Renal pelvis (tissue), 4 donors: ENCODE measurements around the gene FARS2. TPM values are rescaled to one million over a fixed set of nuclear protein-coding genes. Genes with fewer than 3 reads are reported as not detected.

Experiments
- DNase-seq: peaks from one replicate; pipeline ENCODE4 v3.0.0-alpha.2; 2013
- polyA plus RNA-seq, 3 donors: library from polyadenylated mRNA; unstranded; fragments of 120-200 nt; gene quantifications; one replicate each; pipeline ENCODE4 v1.2.1, GENCODE V29; 2013; ENCODE audit not compliant: insufficient read length in 3 of 3

Gene FARS2
- polyA plus RNA-seq, 3 donors, result 18.6 to 22.3 (median 22.2) TPM

DNA sequence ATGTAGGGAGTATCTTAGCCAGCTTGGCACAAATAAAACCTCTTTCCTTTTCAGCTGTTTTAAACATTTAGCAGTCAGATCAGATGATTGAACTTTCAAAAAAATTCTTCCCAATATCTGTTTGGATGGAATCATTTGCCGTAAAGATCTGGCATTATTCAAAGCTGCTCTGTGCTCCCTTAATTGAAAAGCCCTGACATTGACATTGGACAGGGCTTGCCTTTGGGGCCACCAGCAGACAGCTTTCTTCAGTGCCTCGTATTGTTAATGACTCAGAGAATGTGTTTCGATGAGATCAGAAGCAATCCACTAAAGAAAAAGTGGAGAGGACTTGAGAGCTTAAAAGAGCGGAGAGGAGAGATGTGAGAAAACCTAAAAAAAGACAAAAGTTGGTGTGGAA, 401.9 kb downstream of the FARS2 start:
- no peak for DNase-seq

DNA sequence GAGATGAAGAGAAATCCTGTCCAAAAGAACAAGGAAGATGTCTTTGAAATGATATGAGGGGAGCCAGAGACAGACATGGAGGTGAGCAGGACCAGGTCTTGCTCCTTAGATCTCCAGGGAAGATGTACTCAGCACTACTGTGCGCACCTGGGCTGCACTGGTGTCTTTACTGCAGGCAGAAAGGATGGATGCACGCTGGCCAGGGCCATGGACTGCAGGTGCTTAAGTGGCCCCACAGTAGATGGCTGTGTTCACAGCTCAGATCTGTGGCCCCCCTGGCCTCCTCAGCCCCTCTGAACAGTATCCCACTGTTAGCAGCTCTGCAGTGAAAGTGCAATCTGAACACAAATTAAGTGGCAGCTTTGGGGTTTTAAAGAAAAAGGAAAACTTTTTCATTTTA, 402.4 kb downstream of the FARS2 start:
- no peak for DNase-seq

- no peak for DNase-seq
Observed at GRCh38 chr6:5664149-5664548, 402.8 kb downstream of the FARS2 start.

DNA sequence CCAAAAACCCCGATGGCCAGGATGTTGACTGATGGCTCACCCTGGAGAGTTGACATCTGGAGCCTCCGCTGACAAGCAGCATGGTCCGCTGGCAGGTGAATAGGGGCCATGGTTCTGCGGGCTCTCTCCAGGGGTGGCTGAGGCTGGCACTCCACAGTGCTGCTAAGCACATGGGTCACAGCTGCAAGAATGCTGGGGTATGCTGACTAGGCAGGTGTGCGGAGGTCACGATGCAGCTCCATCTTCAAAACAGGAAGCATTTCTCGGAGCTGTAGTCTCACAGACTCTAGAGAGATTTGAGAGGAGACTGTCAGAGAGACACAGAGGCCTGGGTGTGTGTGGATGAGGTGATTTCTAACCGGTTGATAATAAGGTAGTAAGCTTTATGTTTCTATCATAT, 403.9 kb downstream of the FARS2 start:
- no peak for DNase-seq

DNA sequence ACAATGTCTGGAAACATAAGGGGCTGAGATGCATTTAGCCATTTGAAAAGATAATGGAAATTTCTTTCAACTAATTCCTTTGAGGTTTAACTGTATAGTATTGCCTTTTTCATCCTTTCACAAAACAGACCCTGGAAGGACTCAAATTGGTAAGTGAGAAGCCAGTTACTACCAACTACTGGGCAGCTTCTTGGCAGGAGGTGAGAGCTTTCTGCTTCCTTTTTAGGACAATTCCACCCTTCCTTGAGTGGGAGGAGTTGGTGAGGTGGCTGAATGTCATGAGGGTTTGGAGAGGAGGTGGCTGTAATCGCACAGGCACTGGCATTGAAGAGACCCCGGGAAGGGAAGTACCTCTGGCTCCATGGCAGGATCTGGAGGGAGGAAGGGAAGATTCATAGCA, 404.4 kb downstream of the FARS2 start:
- DNase-seq, result no peak

- DNase-seq, result no peak
Observed at GRCh38 chr6:5666695-5667094, 405.4 kb downstream of the FARS2 start.

- DNase-seq, result no peak
Observed at GRCh38 chr6:5667737-5668136, 406.4 kb downstream of the FARS2 start.

- no peak for DNase-seq
Observed at GRCh38 chr6:5670381-5670780, 409.1 kb downstream of the FARS2 start.

DNA sequence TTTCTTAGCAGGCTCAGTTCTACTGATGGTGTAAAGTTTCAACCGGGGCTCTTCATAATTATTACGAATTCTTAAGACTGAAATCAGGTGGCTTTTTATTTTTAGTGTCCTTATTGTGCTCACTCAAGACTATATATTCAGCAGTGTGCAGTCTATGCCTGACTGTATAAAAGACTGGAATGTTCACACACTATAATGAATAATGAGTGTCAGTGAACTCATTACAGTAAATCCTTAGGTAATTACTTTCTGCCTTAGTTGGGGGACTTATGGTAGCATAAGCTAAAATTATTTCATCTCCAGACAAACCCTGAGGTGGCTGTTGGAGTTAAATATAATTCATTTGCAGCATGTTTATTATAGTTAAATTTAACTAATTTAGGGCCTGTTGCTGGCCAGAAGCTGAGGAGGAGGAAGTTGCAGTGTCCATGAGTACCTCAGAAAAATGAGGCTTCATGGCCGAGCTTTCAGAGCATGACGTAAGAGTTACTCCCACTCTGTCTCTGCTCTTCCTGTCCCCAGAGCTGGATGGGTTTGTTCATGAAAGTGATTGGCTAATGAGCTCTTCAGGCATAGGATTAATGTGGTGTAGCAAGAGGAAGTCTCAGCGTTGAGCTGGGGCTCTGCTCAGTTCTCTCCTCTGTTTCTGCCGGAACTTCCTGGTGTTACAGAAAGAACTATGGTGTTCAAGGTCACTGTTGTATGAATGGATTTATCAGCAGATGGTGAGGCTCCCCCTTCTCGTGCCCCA, 409.7 kb downstream of the FARS2 start:
- peak; percentile 60 for DNase-seq

- no peak for DNase-seq
Observed at GRCh38 chr6:5671601-5672559, 410.6 kb downstream of the FARS2 start.

- peak; percentile 70 for DNase-seq
Observed at GRCh38 chr6:5672581-5673011, 411.3 kb downstream of the FARS2 start.

- no peak for DNase-seq
Observed at GRCh38 chr6:5673019-5673790, 411.9 kb downstream of the FARS2 start.

DNA sequence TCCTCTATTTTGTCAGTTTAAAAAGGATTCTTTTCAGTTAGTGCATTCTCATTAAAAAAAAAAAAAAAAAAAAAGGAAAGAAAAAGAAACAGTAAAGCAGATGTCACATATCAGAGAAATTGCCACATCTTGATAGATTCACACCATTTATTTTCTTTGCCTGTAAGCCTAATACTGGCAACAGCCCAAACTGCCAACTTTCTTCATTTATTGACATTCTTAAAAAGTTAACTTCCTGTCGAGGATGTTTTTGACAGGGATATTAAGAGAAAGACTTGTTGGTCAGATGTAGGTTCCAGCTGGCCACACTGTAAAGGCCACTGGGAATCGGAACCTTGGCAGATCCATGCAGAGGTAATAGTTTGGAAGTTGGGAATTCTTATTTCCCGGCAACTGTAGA, 412.8 kb downstream of the FARS2 start:
- DNase-seq, result no peak

GRCh38 chr6:5674721-5675120, 413.4 kb downstream of the FARS2 start:
- no peak for DNase-seq

DNA sequence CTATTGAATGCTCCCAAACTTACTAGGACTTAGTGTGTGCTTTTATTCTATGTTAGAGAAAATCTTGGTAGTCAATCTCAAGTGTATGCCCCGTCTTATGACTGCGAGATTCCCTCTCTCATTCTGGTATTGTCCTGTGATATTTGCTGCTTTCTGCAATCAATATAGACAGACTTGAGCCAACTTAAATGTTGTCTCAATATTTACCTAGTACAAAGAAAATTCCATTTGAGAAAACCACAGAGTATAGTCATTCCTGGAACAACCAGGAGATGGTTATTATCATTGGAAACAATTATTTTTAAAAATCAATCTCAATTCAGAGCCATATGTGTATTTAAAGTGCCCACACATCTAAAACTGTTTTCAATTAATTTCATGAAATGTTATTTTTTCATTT, 415.4 kb downstream of the FARS2 start:
- DNase-seq, result no peak

GRCh38 chr6:5677219-5678000, 416.1 kb downstream of the FARS2 start:
- DNase-seq, result no peak

DNA sequence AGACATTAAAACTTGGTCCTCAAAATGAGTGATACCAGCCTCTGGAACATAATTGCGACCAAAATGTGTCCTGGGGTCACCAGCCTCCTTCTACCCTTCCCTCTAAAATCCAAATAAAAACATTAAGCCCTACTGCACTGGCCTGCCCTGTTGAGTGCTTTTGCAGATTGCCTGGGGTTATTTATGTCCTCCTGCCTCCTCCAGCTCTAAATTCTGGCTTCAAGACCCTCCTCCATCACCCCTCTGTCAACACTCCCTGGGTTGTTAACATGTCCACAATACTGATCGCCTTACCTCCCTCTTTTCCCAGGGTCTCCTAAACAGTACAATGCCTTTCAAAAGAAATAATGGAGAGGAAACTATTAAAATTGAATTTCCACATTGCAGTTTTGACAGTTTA, 418.0 kb downstream of the FARS2 start:
- DNase-seq, result peak; percentile 61

GRCh38 chr6:5679691-5680090, 418.4 kb downstream of the FARS2 start:
- no peak for DNase-seq

DNA sequence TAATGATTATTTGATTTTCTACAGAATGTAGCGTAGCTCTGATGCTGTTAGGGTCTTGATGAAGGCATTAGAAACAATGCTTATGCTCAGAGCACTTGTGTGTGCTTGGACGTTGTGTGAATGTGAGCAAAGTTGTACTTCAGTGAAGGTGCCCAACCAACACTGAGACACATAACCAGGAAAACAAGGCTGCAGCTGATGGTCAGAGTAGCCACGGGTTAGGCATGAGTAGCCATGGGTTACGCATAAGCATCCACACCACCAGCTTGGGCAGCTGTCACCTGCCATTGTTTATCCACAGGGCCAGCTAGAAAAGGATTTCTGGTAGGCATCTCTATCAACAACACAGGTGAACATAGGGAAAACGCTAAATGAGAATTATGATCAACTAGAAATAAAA, 418.8 kb downstream of the FARS2 start:
- no peak for DNase-seq

GRCh38 chr6:5681480-5681879, 420.2 kb downstream of the FARS2 start:
- DNase-seq, result no peak

DNA sequence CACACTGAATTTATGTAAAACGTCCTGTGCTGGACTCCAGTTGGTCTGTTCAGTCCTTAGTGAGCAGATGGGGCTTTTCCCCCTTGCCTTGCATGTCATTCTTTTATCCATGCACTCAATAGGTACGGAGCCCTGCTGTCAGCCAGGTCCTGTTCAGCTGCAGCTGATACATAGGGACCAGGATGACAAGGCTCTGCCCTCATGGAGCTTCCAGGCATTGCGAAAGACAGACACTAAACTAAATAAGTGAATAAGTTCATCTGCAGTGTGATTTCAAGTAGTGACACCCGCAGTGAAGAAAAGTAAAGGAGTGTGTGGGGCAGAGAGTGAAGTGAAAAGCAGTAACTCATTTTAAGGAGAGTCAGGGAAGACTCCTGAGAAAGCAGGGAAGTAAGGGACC, 421.2 kb downstream of the FARS2 start:
- no peak for DNase-seq
